Heart left ventricle (tissue), 13 donors: ENCODE data around the gene SUPT20HL2.

Source experiments
- POLR2A ChIP-seq, 2 donors: fragments of 450-650 bp; IDR thresholded peaks; one replicate each; pipeline ENCODE4 v1.6.1; 2017; ENCODE audit warnings: antibody characterized with exemption in 2 of 2, mild to moderate bottlenecking in 2 of 2, moderate library complexity in 2 of 2
- TF ChIP-seq, protein P1 (sequence below), 12 donors: fragments of 200-600 bp; sonication (generic) in 4 of 12; IDR thresholded peaks; one replicate each; pipeline versions ENCODE4 v1.5.0 to v1.8.0; 2018 to 2022; ENCODE audit warnings: antibody characterized with exemption in 12 of 12, mild to moderate bottlenecking in 5 of 12
- donor health status: ischemic (EF 13 %, LVEDD 7.1; RV severe dilation, severe dysfunction).
- donor health status: DM: no; HTN: yes; CAD: no.
- donor health status: DM: no; HTN: no; CAD: no.
- donor health status: ischemic (EF 25% LVEDD 6.9; RV normal size, moderate dysfunction).
- donor health status: ischemic (EF 25% LVEDD 5.7; RV mildly dilated, moderate dysfunction).
- donor health status: ischemic (EF 35%, LVEDD 5.7; RV mildly dilated, moderate dysfunction).
- donor health status: nonischemic (EF 11% LVEDD 7.7; RV severe dilation, severe dysfunction).
- donor health status: DM: yes; HTN: yes; CAD: no.
- donor health status: PGD.
- donor health status: ischemic (EF 29% LVEDD 5.4; RV normal size, mild dysfunction).
- donor health status: nonischemic (EF 23%, LVEDD 6.1; RV moderate dilation, normal function).

- TF ChIP-seq, protein P1, sequence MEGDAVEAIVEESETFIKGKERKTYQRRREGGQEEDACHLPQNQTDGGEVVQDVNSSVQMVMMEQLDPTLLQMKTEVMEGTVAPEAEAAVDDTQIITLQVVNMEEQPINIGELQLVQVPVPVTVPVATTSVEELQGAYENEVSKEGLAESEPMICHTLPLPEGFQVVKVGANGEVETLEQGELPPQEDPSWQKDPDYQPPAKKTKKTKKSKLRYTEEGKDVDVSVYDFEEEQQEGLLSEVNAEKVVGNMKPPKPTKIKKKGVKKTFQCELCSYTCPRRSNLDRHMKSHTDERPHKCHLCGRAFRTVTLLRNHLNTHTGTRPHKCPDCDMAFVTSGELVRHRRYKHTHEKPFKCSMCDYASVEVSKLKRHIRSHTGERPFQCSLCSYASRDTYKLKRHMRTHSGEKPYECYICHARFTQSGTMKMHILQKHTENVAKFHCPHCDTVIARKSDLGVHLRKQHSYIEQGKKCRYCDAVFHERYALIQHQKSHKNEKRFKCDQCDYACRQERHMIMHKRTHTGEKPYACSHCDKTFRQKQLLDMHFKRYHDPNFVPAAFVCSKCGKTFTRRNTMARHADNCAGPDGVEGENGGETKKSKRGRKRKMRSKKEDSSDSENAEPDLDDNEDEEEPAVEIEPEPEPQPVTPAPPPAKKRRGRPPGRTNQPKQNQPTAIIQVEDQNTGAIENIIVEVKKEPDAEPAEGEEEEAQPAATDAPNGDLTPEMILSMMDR (IDR thresholded peaks at IDR 0.05), result no peak
- TF ChIP-seq POLR2A (IDR thresholded peaks at IDR 0.05), result no peak
These were observed 46.9 kb downstream of the SUPT20HL2 start for GRCh38 chrX:24266996-24267395.
